GM12878 (cell line): ENCODE results near the gene EIF2A. TPM values are rescaled to one million over a fixed set of nuclear protein-coding genes. Genes with fewer than 3 reads are reported as not detected.

Experiments
- ATF2 ChIP-seq: IDR thresholded peaks from 2 replicates; pipeline ENCODE4 v1.6.1; 2012; ENCODE audit warnings: low read length, inconsistent platforms
- CHD1 ChIP-seq: IDR thresholded peaks from 2 replicates; pipeline ENCODE4 v1.6.1; 2012; ENCODE audit warnings: low read depth, low read length, improper control_type of control experiment
- E2F4 ChIP-seq: IDR thresholded peaks from 2 replicates; pipeline ENCODE4 v1.6.1; 2012; ENCODE audit warnings: low read depth, low read length, improper control_type of control experiment
- E2F8 ChIP-seq: fragments of 450-650 bp; IDR thresholded peaks from 2 replicates; pipeline ENCODE4 v1.6.1; 2018; ENCODE audit warnings: mild to moderate bottlenecking, low read depth, moderate library complexity; ENCODE audit not compliant: partially characterized antibody
- ESRRA ChIP-seq: IDR thresholded peaks from 2 replicates; pipeline ENCODE4 v1.6.1; 2012; ENCODE audit warnings: mild to moderate bottlenecking, low read length, improper control_type of control experiment
- GATAD2B ChIP-seq: fragments of 450-650 bp; conservative IDR thresholded peaks from 2 replicates; pipeline ENCODE4 v1.6.1; 2017; ENCODE audit warnings: low read depth, mild to moderate bottlenecking, moderate library complexity
- HCFC1 ChIP-seq: fragments of 150-350 bp; IDR thresholded peaks from 2 replicates; pipeline ENCODE4 v1.6.1; 2014; ENCODE audit warnings: low read length
- HDGF ChIP-seq: fragments of 450-650 bp; IDR thresholded peaks from 2 replicates; pipeline ENCODE4 v1.6.1; 2016; ENCODE audit warnings: antibody characterized with exemption
- IKZF2 ChIP-seq, 2 experiments: fragments of 450-650 bp; IDR thresholded peaks; 2 replicates each; pipeline ENCODE4 v1.6.1; 2017; ENCODE audit warnings: mild to moderate bottlenecking in 2 of 2, moderate library complexity in 2 of 2
- JUNB ChIP-seq: IDR thresholded peaks from 2 replicates; pipeline ENCODE4 v1.6.1; 2016; ENCODE audit warnings: antibody characterized with exemption, mild to moderate bottlenecking
- MLLT1 ChIP-seq: fragments of 450-650 bp; IDR thresholded peaks from 2 replicates; pipeline ENCODE4 v1.6.1; 2016; ENCODE audit warnings: mild to moderate bottlenecking
- NFYB ChIP-seq: IDR thresholded peaks from 2 replicates; pipeline ENCODE4 v1.6.1; 2011; ENCODE audit warnings: low read depth, mild to moderate bottlenecking, low read length, improper control_type of control experiment, moderate library complexity; ENCODE audit not compliant: insufficient read depth
- NKRF ChIP-seq: fragments of 450-650 bp; conservative IDR thresholded peaks from 2 replicates; pipeline ENCODE4 v1.6.1; 2017; ENCODE audit warnings: mild to moderate bottlenecking, moderate library complexity
- RUNX3 ChIP-seq: IDR thresholded peaks from 2 replicates; pipeline ENCODE4 v1.6.1; 2012; ENCODE audit warnings: low read length, inconsistent platforms
- SIX5 ChIP-seq: IDR thresholded peaks from 2 replicates; pipeline ENCODE4 v1.6.1; 2011; ENCODE audit warnings: mild to moderate bottlenecking, low read depth, low read length, moderate library complexity; ENCODE audit not compliant: severe bottlenecking
- SMARCA5 ChIP-seq: fragments of 450-650 bp; IDR thresholded peaks from 2 replicates; pipeline ENCODE4 v1.6.1; 2017; ENCODE audit warnings: mild to moderate bottlenecking
- SP1 ChIP-seq: IDR thresholded peaks from one replicate; pipeline ENCODE4 v1.6.1; 2011; ENCODE audit warnings: low read depth, low read length
- SRF ChIP-seq, 2 experiments: IDR thresholded peaks; 2 replicates each; pipeline ENCODE4 v1.6.1; 2011; ENCODE audit warnings: low read depth in 2 of 2, low read length in 2 of 2, mild to moderate bottlenecking in 1 of 2, moderate library complexity in 1 of 2
- TCF12 ChIP-seq: IDR thresholded peaks from 2 replicates; pipeline ENCODE4 v1.6.1; 2011; ENCODE audit warnings: low read depth, mild to moderate bottlenecking, low read length
- TCF7 ChIP-seq: IDR thresholded peaks from 2 replicates; pipeline ENCODE4 v1.6.1; 2014; ENCODE audit warnings: antibody characterized with exemption, borderline replicate concordance
- ZNF207 ChIP-seq: fragments of 450-650 bp; IDR thresholded peaks from 2 replicates; pipeline ENCODE4 v1.6.1; 2014; ENCODE audit warnings: antibody characterized with exemption, mild to moderate bottlenecking, borderline replicate concordance
- ZZZ3 ChIP-seq: IDR thresholded peaks from 2 replicates; pipeline ENCODE4 v1.6.1; 2011; ENCODE audit warnings: low read depth; ENCODE audit not compliant: control insufficient read depth, insufficient read length
- polyA plus RNA-seq, 11 experiments: library from polyadenylated mRNA; depleted of rRNA in 4 of 11; unstranded in 6 of 11; stranded (reverse) in 5 of 11; fragments of >200 nt; fragmentation: Nextera tagmentation in 4 of 11; fragmentation: Illumina TruSeq in 1 of 11; extraction: Ambion mirVana in 4 of 11; extraction: Trizol in 1 of 11; gene quantifications; 1 replicate in 1 of 11; 2 replicates in 10 of 11; pipeline versions ENCODE4 v1.2.1 to v1.2.3, GENCODE V29; 2011 to 2016; ENCODE audit warnings: inconsistent platforms in 2 of 11, missing spikeins in 2 of 11, low read depth in 1 of 11
- total RNA-seq, 4 experiments: library from RNA; depleted of rRNA in 3 of 4; stranded (reverse); fragments of >200 nt in 3 of 4; fragmentation: Illumina TruSeq in 1 of 4; extraction: Trizol in 1 of 4; gene quantifications; 2 replicates each; pipeline versions ENCODE4 v1.2.1 to v1.2.3, GENCODE V29; 2013 to 2021

Gene EIF2A
- total and polyA plus RNA-seq, 10 of the 15 experiments (the other 5 are each of a cell fraction or from before 2014, with no cell fraction given): 85.4 to 211 (median 136) TPM

- TF ChIP-seq E2F8 (no peak), ESRRA (0 out of 2 replicates have a peak, but pooled peaks have one; percentile 60), E2F4 (no peak), SP1 (no peak), SRF (IDR thresholded peaks at IDR 0.05; ENCODE audit: low read depth in 2 of 2, low read length in 2 of 2) (no peak), NFYB (no peak), JUNB (no peak), MLLT1 (peak; percentile 84), IKZF2 (IDR thresholded peaks at IDR 0.05) (no peak), TCF12 (peak; percentile 56; the same call in 1 of the 2 replicates), RUNX3 (peak; percentile 37), SMARCA5 (peak; percentile 69; the same call in 1 of the 2 replicates), GATAD2B (peak; percentile 95), ZZZ3 (no peak), HDGF (no peak; the same call in 1 of the 2 replicates), ZNF207 (peak; percentile 85; the same call in 1 of the 2 replicates), TCF7 (no peak; the same call in 1 of the 2 replicates), ATF2 (no peak), CHD1 (peak; percentile 95), HCFC1 (peak; percentile 11), NKRF (peak; percentile 82), SIX5 (no peak)
These were observed 56.8 kb downstream of the EIF2A start, which contains the start of gene SELENOT (continued) for GRCh38 chr3:150603153-150603979.
